ENCODE data around the gene RFTN1. TPM values are rescaled to one million over a fixed set of nuclear protein-coding genes. Genes with fewer than 3 reads are reported as not detected.

Gene RFTN1
- total RNA-seq, 2 experiments from 2014 or later: 95.9 to 109 TPM

GRCh38 chr3:16372362-16373292 lies 140.9 kb downstream of the RFTN1 start:
- intact Hi-C loops (cut with micrococcal nuclease): loop anchor here (10.0 kb wide), 1 partner anchor 1058 kb away; no protein-coding TSS in a partner anchor
- no peak overlapping the region for H3K4me3 Mint-ChIP-seq
- no peaks in the 10 kb centered on the region for H3K9me3 Mint-ChIP-seq
- peak overlapping the region; percentile 21 for H3K27ac Mint-ChIP-seq
- H3K27me3 Mint-ChIP-seq (ENCODE audit: low read depth): no peaks in the 10 kb centered on the region
- H3K4me1 Mint-ChIP-seq (ENCODE audit: low read depth): peaks cover 85% of the 10 kb centered on the region
- peaks cover 70% of the 10 kb centered on the region for H3K36me3 Mint-ChIP-seq (ENCODE audit: low read depth)
- DNase-seq: no peak
- CTCF ChIA-PET: no interaction called here

GRCh38 chr3:16370872-16371740 lies 142.4 kb downstream of the RFTN1 start:
- Mint-ChIP-seq H3K9me3 (no peaks in the 10 kb centered on the region), H3K4me1 (ENCODE audit: low read depth) (peaks cover 72% of the 10 kb centered on the region), H3K27ac (peak overlapping the region; percentile 76), H3K36me3 (ENCODE audit: low read depth) (peaks cover 60% of the 10 kb centered on the region), H3K27me3 (ENCODE audit: low read depth) (no peaks in the 10 kb centered on the region), H3K4me3 (no peak overlapping the region)
- intact Hi-C loops (cut with micrococcal nuclease): loop anchor here (2.0 to 10.0 kb wide), 2 partner anchors 92 to 1056 kb away; no protein-coding TSS in a partner anchor
- DNase-seq: peak; percentile 35
- CTCF ChIA-PET: no interaction called here

GRCh38 chr3:16370503-16370871 lies 143.0 kb downstream of the RFTN1 start:
- Mint-ChIP-seq H3K9me3 (no peaks in the 10 kb centered on the region), H3K27ac (peak overlapping the region; percentile 76), H3K4me3 (no peak overlapping the region), H3K4me1 (ENCODE audit: low read depth) (peaks cover 71% of the 10 kb centered on the region), H3K27me3 (ENCODE audit: low read depth) (no peaks in the 10 kb centered on the region), H3K36me3 (ENCODE audit: low read depth) (peaks cover 61% of the 10 kb centered on the region)
- CTCF ChIA-PET: no interaction called here
- no peak for DNase-seq
- intact Hi-C loops (cut with micrococcal nuclease): loop anchor here (2.0 to 10.0 kb wide), 2 partner anchors 92 to 1056 kb away; no protein-coding TSS in a partner anchor

GRCh38 chr3:16369885-16370284 lies 143.6 kb downstream of the RFTN1 start:
- H3K27me3 Mint-ChIP-seq (ENCODE audit: low read depth): no peaks in the 10 kb centered on the region
- intact Hi-C loops (cut with micrococcal nuclease): loop anchor here (2.0 to 10.0 kb wide), 2 partner anchors 93 to 1055 kb away; no protein-coding TSS in a partner anchor
- no peak for DNase-seq
- H3K4me3 Mint-ChIP-seq: no peak overlapping the region
- H3K36me3 Mint-ChIP-seq (ENCODE audit: low read depth): peaks cover 58% of the 10 kb centered on the region
- CTCF ChIA-PET: no interaction called here
- peaks cover 65% of the 10 kb centered on the region for H3K4me1 Mint-ChIP-seq (ENCODE audit: low read depth)
- peak overlapping the region; percentile 76 for H3K27ac Mint-ChIP-seq
- no peaks in the 10 kb centered on the region for H3K9me3 Mint-ChIP-seq

GRCh38 chr3:16369276-16369675 lies 144.2 kb downstream of the RFTN1 start:
- intact Hi-C loops (cut with micrococcal nuclease): no loop called here
- CTCF ChIA-PET: no interaction called here
- no peak overlapping the region for H3K4me3 Mint-ChIP-seq
- DNase-seq: no peak
- peaks cover 53% of the 10 kb centered on the region for H3K36me3 Mint-ChIP-seq (ENCODE audit: low read depth)
- H3K9me3 Mint-ChIP-seq: no peaks in the 10 kb centered on the region
- peak overlapping the region; percentile 76 for H3K27ac Mint-ChIP-seq
- peaks cover 59% of the 10 kb centered on the region for H3K4me1 Mint-ChIP-seq (ENCODE audit: low read depth)
- H3K27me3 Mint-ChIP-seq (ENCODE audit: low read depth): no peaks in the 10 kb centered on the region

GRCh38 chr3:16366581-16366980 lies 146.9 kb downstream of the RFTN1 start:
- CTCF ChIA-PET: interaction anchor here (0.6 to 0.9 kb wide), 2 partner anchors 76 to 87 kb away, joined by 3 to 5 read pairs; no protein-coding TSS in a partner anchor
- intact Hi-C loops (cut with micrococcal nuclease): no loop called here
- no peak for DNase-seq
- Mint-ChIP-seq H3K36me3 (ENCODE audit: low read depth) (peaks cover 42% of the 10 kb centered on the region), H3K4me3 (no peak overlapping the region), H3K27me3 (ENCODE audit: low read depth) (no peaks in the 10 kb centered on the region), H3K27ac (no peak overlapping the region), H3K4me1 (ENCODE audit: low read depth) (peaks cover 32% of the 10 kb centered on the region), H3K9me3 (no peaks in the 10 kb centered on the region)

GRCh38 chr3:16365491-16366128 lies 147.9 kb downstream of the RFTN1 start:
- H3K9me3 Mint-ChIP-seq: no peaks in the 10 kb centered on the region
- intact Hi-C loops (cut with micrococcal nuclease): no loop called here
- no peaks in the 10 kb centered on the region for H3K27me3 Mint-ChIP-seq (ENCODE audit: low read depth)
- no peak overlapping the region for H3K27ac Mint-ChIP-seq
- no peak for DNase-seq
- H3K4me1 Mint-ChIP-seq (ENCODE audit: low read depth): peaks cover 28% of the 10 kb centered on the region
- CTCF ChIA-PET: no interaction called here
- H3K36me3 Mint-ChIP-seq (ENCODE audit: low read depth): peaks cover 46% of the 10 kb centered on the region
- no peak overlapping the region for H3K4me3 Mint-ChIP-seq

- peaks cover 40% of the 10 kb centered on the region for H3K36me3 Mint-ChIP-seq (ENCODE audit: low read depth)
- CTCF ChIA-PET: no interaction called here
- H3K27me3 Mint-ChIP-seq (ENCODE audit: low read depth): no peaks in the 10 kb centered on the region
- no peak for DNase-seq
- intact Hi-C loops (cut with micrococcal nuclease): no loop called here
- no peaks in the 10 kb centered on the region for H3K9me3 Mint-ChIP-seq
- H3K27ac Mint-ChIP-seq: no peak overlapping the region
- H3K4me3 Mint-ChIP-seq: no peak overlapping the region
- H3K4me1 Mint-ChIP-seq (ENCODE audit: low read depth): peaks cover 21% of the 10 kb centered on the region
Observed at GRCh38 chr3:16364963-16365362, 148.5 kb downstream of the RFTN1 start.

- no peak for DNase-seq
- H3K36me3 Mint-ChIP-seq (ENCODE audit: low read depth): peaks cover 35% of the 10 kb centered on the region
- H3K9me3 Mint-ChIP-seq: no peaks in the 10 kb centered on the region
- intact Hi-C loops (cut with micrococcal nuclease): no loop called here
- CTCF ChIA-PET: interaction anchor here (1.1 kb wide), 1 partner anchor 10 kb away, joined by 3 read pairs; no protein-coding TSS in a partner anchor
- peaks cover 17% of the 10 kb centered on the region for H3K4me1 Mint-ChIP-seq (ENCODE audit: low read depth)
- H3K4me3 Mint-ChIP-seq: no peak overlapping the region
- no peak overlapping the region for H3K27ac Mint-ChIP-seq
- no peaks in the 10 kb centered on the region for H3K27me3 Mint-ChIP-seq (ENCODE audit: low read depth)
Observed at GRCh38 chr3:16364323-16364722, 149.2 kb downstream of the RFTN1 start.

- no peak overlapping the region for H3K27ac Mint-ChIP-seq
- no peaks in the 10 kb centered on the region for H3K27me3 Mint-ChIP-seq (ENCODE audit: low read depth)
- intact Hi-C loops (cut with micrococcal nuclease): no loop called here
- H3K4me1 Mint-ChIP-seq (ENCODE audit: low read depth): peaks cover 16% of the 10 kb centered on the region
- CTCF ChIA-PET: interaction anchor here (0.9 to 1.1 kb wide), 2 partner anchors 9 to 149 kb away, joined by 3 read pairs; no protein-coding TSS in a partner anchor
- no peak overlapping the region for H3K4me3 Mint-ChIP-seq
- no peak for DNase-seq
- H3K36me3 Mint-ChIP-seq (ENCODE audit: low read depth): peaks cover 30% of the 10 kb centered on the region
- H3K9me3 Mint-ChIP-seq: no peaks in the 10 kb centered on the region
Observed at GRCh38 chr3:16363636-16364035, 149.9 kb downstream of the RFTN1 start.

- CTCF ChIA-PET: interaction anchor here (0.9 kb wide), 1 partner anchor 150 kb away, joined by 3 read pairs; no protein-coding TSS in a partner anchor
- no peaks in the 10 kb centered on the region for H3K9me3 Mint-ChIP-seq
- H3K27me3 Mint-ChIP-seq (ENCODE audit: low read depth): no peaks in the 10 kb centered on the region
- DNase-seq: no peak
- H3K4me1 Mint-ChIP-seq (ENCODE audit: low read depth): peaks cover 16% of the 10 kb centered on the region
- intact Hi-C loops (cut with micrococcal nuclease): no loop called here
- no peak overlapping the region for H3K4me3 Mint-ChIP-seq
- H3K27ac Mint-ChIP-seq: no peak overlapping the region
- H3K36me3 Mint-ChIP-seq (ENCODE audit: low read depth): peaks cover 27% of the 10 kb centered on the region
Observed at GRCh38 chr3:16362770-16363169, 150.7 kb downstream of the RFTN1 start.

GRCh38 chr3:16361087-16361486 lies 152.4 kb downstream of the RFTN1 start:
- H3K36me3 Mint-ChIP-seq (ENCODE audit: low read depth): peaks cover 35% of the 10 kb centered on the region
- H3K9me3 Mint-ChIP-seq: no peaks in the 10 kb centered on the region
- H3K27me3 Mint-ChIP-seq (ENCODE audit: low read depth): no peaks in the 10 kb centered on the region
- no peak for DNase-seq
- H3K4me1 Mint-ChIP-seq (ENCODE audit: low read depth): peaks cover 20% of the 10 kb centered on the region
- intact Hi-C loops (cut with micrococcal nuclease): no loop called here
- no peak overlapping the region for H3K27ac Mint-ChIP-seq
- CTCF ChIA-PET: no interaction called here
- no peak overlapping the region for H3K4me3 Mint-ChIP-seq

Measured in activated naive CD4-positive, alpha-beta T cell treated with anti-CD3 and anti-CD28 coated beads for 36 hours (primary cell).